ENCODE results near the gene EYA4.

GRCh38 chr6:133245007-133245406, 3.9 kb downstream of the EYA4 start:
- TF ChIP-seq, protein P1, sequence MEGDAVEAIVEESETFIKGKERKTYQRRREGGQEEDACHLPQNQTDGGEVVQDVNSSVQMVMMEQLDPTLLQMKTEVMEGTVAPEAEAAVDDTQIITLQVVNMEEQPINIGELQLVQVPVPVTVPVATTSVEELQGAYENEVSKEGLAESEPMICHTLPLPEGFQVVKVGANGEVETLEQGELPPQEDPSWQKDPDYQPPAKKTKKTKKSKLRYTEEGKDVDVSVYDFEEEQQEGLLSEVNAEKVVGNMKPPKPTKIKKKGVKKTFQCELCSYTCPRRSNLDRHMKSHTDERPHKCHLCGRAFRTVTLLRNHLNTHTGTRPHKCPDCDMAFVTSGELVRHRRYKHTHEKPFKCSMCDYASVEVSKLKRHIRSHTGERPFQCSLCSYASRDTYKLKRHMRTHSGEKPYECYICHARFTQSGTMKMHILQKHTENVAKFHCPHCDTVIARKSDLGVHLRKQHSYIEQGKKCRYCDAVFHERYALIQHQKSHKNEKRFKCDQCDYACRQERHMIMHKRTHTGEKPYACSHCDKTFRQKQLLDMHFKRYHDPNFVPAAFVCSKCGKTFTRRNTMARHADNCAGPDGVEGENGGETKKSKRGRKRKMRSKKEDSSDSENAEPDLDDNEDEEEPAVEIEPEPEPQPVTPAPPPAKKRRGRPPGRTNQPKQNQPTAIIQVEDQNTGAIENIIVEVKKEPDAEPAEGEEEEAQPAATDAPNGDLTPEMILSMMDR (conservative IDR thresholded peaks at IDR 0.05; ENCODE audit: low read length), result no peak
- TF ChIP-seq EZH2phosphoT487 (IDR thresholded peaks at IDR 0.05; ENCODE audit: borderline replicate concordance, low read depth, low read length), result no peak

All from OCI-LY7 (cell line).